HFF-Myc (cell line): Measurements from ENCODE around the gene TYW5.

ENCODE experiments used
- DNase-seq: peaks from one replicate; pipeline ENCODE4 v3.0.0-alpha.2; 2011; ENCODE audit warnings: low read depth; ENCODE audit errors: extremely low read depth
- H3K4me3 ChIP-seq: replicated peaks from 2 replicates; pipeline ENCODE4 v1.5.1; 2011; ENCODE audit warnings: low read depth, mild to moderate bottlenecking, control low read depth, low read length
- CTCF ChIP-seq: IDR thresholded peaks from 2 replicates; pipeline ENCODE4 v1.5.1; 2012; ENCODE audit warnings: mild to moderate bottlenecking, low read depth, low read length, control low read depth; ENCODE audit errors: missing control alignments

TYW5 gene

GRCh38 chr2:199943373-199943772, 11.9 kb downstream of the TYW5 start:
- no peak overlapping the region for H3K4me3 ChIP-seq
- DNase-seq, result no peak
- no peak for TF ChIP-seq CTCF

GRCh38 chr2:199940373-199940772, 14.9 kb downstream of the TYW5 start:
- TF ChIP-seq CTCF, result no peak
- no peak for DNase-seq
- no peak overlapping the region for H3K4me3 ChIP-seq

- TF ChIP-seq CTCF, result no peak
- H3K4me3 ChIP-seq, result no peak overlapping the region
- DNase-seq, result no peak
Measured at GRCh38 chr2:199936554-199936953, 18.7 kb downstream of the TYW5 start.

GRCh38 chr2:199933466-199933865, 21.8 kb downstream of the TYW5 start:
- TF ChIP-seq CTCF, result no peak
- DNase-seq, result no peak
- no peak overlapping the region for H3K4me3 ChIP-seq

- DNase-seq, result no peak
- TF ChIP-seq CTCF, result no peak
- H3K4me3 ChIP-seq, result no peak overlapping the region
Measured at GRCh38 chr2:199932312-199932855, 22.9 kb downstream of the TYW5 start.

- no peak for TF ChIP-seq CTCF
- no peak overlapping the region for H3K4me3 ChIP-seq
- DNase-seq, result no peak
Measured at GRCh38 chr2:199929262-199929661, 26.0 kb downstream of the TYW5 start.

GRCh38 chr2:199928626-199929025, 26.7 kb downstream of the TYW5 start:
- no peak for TF ChIP-seq CTCF
- DNase-seq, result no peak
- H3K4me3 ChIP-seq, result no peak overlapping the region
